GOT3 (cell line): Measurements from ENCODE around the gene PHOX2B.

ENCODE experiments used
- DNase-seq: peaks from one replicate; lab custom pipeline; 2025; ENCODE audit warnings: mixed read lengths; lab: John Stamatoyannopoulos, UW

Gene PHOX2B

DNA sequence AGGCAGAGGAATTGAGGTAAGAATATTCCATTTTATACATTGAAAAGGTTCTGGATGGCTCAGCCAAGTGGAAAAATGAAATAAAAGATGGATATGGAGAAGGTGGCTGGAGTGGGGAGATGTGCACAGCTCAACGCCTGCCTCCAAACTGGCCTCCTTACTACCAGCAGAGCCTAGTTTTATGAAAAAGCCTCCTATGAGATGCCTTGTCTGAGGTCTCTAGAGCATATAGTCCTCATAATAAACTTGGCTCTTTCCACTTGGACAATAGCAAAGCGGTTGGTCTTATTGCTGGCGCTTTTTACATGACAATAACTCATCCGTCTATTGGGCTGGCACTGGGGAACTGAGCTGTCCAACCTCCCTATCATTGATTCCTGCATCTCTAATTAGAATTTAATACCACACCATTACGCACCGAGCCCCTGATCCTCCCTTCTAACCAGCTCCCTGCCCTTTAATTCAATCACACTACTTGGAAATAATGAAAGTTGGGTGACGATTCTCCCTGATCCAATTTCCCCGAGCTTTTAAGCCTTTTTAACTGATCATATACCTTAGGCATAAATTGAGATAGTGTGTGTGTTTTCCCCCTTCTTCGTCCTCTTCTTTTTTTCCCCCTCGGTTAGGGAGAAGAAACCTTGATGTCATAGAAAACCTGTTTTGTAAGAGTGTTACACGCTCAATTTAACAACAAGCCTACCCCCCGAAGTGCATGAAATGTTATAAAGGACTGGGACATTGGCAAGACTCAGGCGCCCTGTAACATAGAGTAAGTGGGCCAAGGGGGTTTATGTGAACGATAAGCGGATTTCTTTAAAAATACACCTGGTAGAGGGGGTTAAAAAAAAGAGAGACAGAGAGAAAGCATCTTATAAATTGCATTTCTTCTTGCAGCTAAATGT lies at the start of gene PHOX2B:
PHOX2B (minus strand) TSS at position 155 of the 905 bp plus-strand sequence; CDS start at position 40, 115 bp downstream.
- no peak for DNase-seq

DNA sequence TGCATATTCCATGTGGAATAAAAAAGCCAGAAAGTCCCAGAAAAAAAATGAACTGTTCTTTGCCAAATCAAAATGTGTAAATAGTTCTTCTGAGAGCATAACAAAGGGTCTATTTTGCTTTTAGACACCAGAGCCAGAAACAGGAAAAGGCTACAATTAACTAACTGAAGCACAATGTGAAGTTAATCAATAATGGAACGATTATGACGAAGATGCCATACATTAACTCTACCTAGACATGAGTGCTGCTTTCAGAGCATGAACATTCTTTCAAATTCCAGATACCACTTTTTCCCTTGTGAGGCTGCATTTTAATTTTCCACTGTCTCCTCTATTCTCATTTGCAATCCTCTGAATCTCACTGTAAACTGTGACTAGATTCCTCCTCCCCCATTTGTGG lies 48.7 kb upstream of the PHOX2B start:
- DNase-seq: no peak

DNA sequence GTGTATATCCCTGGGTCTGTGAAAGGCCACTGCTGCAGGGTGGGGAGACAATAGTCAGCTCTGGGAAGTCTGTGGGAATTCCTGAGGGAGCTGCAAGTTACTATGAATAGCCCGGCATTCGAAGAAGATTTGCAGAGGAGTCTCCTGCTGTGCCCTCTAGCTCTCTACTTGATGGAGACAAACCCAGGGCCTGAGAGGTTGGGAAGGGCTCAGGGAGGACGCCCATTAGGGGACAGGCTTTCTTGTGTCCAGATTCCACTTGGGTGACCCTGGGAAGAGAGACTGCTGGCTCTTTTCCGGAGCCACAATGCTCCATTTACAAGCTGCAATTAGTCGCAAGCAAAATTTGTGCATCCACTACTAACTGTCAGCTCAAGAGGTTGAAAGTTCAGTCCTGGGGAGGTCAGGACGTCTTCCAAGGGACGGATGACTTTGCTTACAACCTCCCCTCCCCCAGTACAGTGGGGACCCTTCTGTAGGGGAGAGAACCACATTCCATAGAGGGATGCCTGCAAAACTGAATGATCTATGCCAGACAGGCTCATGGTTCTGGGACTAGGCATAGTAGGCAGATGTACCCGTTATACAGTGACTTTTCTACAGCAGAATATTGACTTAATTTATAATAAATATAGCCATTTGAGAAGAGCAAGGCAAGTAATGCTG lies 48.2 kb upstream of the PHOX2B start:
- DNase-seq: no peak

DNA sequence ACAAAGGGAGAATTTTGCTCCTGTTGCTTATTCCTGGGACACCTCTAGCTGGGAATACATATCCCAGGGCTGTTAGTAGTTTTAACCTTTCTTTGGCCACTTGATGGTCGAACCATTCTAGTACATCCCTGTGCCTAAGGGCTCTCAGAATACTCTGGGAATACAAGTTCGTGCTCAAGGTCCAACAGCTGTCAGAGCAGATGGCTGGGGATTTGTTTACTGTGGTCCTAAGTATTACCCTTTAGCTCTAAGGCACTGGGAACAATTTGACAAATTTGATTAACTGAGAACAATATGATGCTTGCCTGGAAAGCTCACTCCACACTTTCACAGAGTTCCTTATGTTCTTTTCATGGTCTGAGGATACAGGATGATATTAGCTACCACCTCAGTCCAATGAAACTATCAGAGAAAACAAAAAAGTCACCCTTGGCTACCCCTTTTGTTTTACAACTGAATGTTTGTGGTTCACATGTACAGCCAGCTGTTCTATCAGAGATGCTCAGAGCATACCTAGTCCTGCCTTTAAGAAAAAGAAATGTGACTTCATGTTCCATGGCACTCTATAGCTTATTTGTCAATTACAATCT lies 47.4 kb upstream of the PHOX2B start:
- DNase-seq: no peak

DNA sequence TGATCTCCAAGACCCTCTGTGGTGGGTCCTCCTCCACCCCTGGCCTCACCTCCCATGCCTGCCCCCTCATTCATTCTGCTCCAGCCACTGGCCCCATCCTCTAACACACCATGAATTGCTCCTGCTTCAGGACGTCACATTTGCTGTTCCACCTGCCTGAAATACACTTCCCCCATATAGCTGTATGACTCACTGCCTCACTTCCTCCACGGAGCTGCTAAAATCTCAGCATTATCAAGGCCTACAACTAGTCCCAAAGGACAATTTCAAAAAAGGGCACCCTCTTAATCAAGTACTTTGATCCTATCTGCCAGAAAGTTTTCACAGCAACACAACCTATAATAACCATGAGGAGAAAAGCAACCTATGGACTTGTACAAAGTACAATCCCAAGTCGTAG lies 43.6 kb upstream of the PHOX2B start:
- no peak for DNase-seq

DNA sequence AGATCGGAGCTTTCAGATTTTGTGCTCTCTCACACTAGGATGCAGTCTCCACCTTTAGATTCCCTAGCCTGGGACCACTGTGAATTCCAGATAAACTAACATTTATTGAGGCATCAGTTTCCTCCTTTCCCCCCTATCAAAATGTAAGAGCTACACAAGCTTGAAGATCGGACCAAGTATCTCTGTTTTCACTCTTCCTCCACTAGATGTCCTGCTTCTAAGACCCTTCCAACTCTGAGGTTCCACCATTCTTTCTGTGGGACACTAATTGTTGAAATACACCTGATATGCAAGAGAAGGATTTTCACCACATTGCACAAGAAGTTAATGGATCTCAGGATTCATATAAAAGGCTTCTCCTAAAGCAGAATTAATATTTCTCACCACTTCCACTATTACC lies 43.0 kb upstream of the PHOX2B start:
- no peak for DNase-seq

DNA sequence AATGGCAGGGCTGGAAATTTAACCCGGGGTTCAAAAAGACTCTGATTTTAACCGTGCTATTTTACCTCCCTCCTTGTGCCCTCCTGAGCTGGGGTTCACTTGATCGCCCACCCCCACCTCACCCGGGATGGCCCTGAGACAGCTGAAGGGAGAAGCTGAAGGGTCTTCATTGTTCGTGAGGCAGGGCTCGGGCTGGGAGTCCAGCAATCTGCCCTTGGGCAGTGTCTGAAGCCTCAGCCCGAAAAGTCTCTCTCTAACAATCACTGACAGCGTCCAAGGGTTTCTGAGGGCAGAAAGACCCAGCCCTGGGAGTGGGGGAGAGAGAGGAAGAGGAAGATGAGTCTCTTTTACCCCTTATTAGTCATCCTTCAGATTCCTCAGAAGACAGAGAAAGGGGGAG lies 39.4 kb upstream of the PHOX2B start:
- DNase-seq: no peak

DNA sequence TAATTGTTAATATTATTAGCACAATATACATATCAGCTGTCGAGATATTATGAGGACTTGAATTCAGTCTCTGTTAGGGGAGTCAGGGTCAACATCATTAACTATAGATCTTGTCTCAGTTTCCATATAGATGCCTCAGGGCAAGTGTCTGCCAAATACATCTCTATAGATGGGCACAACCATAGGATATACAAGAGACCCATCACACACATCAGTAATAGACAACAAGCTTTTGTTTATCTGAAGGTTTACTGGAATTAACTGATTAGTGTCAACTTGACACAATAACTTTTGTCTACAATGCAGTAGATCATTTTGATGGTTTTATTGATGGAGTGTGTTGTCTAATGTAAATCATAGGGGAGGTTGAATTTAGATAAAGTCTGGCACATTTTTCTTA lies 37.1 kb upstream of the PHOX2B start:
- DNase-seq: no peak

DNA sequence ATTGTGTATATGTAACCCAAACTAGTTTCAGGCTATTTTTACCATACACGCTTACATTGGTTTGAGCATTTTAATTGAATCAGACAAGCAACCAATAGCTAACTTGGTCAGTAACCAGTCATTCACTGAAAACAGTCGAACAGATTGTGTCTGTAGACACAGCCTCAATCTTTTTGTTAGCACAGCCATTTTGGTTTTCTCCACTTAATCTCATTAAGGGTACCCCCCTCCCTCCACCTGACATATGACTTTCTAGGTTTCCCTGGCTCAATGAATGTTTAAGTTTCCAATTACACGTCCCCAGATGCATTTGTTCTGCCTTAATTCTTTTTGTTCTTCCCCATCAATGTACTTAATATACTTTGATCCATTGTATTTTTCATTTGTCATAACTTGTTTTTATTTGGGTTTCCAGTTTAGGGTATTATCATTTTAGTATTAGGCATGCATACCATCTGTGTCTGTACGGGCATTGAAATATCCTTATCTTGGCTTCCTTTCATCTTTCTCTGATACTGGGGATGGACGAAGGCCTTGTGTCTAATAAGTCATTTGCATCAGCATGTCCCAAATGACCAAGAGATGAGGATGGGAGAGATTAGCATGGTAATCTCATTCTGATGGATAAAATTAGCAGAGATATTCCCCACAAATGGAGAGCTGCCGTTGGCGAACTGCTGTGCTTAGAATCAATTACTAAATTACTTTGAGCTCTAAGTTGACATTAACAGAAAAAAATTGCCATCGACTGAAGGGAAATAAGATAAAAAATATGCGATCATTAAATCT lies 35.9 kb upstream of the PHOX2B start:
- DNase-seq: no peak

DNA sequence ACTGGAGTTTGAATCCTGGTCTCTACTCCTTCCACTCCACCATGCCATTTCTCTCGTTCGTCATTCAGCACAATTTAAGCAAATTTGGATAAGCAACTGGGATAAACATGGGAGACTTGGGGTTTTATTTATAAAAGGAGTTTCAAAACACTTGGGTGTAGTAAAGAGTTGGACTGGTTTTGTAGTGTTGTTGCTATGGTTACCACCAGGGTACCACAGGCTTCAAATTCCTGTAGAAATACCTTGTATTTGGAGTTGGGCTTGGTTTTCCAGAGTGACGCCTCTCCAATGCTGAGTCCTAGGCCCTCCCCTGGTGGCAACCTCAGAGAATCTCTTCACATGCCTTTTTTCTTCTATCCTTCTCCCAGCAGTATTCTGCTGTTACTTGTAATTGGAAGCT lies 27.9 kb upstream of the PHOX2B start:
- DNase-seq: no peak

DNA sequence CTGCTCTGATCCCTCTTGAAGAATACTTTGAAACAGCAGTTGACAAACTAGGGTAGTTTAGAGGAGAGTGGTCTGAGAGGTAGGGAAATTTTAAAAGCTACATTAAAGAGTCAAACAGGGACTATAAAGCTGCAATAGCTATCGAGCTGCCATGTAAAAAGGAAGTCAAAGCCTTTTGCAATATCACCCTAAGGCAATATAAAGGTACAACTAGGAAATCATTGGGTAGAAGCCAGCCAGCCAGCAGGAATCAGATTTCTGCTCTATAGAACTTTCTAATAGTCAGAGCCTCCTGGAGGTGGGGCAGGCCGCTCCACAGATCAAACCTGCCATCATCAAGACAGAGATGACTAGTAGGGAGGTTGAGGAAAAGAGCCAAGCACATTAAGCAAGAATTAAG lies 15.2 kb upstream of the PHOX2B start:
- no peak for DNase-seq

DNA sequence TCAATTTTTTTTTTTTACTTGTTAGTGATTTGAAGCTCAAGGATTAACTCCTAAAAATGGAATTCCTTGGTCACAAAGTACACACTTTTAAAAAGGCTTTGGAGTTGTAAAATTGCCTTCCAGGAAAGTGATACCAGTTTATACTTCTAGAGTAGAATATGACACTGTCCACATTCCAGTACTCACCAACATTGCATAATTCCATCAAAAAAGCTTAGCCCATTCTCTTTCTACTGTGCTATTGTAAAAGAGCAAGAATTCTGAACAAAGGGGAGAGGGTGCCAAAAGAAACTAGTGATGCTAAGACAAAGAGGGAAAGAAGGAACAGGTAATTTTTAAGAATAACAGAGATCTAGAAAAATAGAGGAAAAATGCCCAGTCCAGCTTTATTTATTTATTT lies 10.4 kb upstream of the PHOX2B start:
- no peak for DNase-seq

DNA sequence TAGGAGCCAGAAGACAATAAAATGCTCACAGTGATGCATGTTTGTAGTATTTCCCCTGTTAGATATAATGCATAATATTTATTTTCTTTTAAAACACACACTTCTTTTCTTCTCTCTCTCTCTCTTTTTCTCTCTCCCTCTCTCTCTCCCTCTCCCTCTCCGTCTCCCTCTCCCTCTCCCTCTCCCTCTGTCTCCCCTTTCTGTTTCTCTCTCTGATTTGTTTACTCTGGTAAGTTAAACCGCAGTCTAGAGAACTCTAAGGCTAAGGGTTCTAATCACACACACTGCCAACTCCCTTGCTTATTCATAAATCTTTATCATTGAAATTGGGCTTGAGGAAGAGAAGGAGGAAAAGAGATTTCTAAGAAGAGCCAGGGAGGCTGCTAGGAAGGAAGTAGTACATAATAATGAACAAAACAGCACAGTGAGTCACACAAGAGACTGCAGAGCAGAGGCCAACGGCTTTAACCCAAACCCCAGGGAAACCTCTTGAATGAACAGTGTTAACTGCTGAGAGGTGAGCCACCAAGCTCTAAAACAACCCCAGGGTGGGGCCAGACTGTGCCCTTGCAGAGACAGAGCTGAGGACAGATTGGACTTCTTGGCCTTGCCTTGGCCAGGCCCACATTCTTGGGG lies 9.1 kb upstream of the PHOX2B start:
- no peak for DNase-seq

DNA sequence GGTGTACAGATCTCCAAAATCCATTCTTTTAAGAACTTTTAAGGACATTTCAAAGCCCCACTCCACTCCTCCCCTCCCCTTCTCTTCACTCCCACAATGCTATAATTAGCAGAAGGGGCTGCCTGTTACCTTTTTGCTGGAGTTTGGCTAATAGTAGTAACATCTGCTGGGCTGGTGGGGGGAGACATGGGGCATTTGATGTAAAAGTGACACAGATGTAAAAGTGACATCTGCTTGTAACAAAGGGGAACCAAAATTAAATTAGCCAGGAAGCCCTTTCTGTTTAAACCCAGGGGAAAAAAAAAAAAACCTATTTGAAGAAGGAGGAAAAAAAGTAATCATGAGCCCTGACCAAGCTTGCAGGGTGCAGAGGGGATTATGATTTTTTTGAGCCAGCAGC lies 5.4 kb upstream of the PHOX2B start:
- no peak for DNase-seq

DNA sequence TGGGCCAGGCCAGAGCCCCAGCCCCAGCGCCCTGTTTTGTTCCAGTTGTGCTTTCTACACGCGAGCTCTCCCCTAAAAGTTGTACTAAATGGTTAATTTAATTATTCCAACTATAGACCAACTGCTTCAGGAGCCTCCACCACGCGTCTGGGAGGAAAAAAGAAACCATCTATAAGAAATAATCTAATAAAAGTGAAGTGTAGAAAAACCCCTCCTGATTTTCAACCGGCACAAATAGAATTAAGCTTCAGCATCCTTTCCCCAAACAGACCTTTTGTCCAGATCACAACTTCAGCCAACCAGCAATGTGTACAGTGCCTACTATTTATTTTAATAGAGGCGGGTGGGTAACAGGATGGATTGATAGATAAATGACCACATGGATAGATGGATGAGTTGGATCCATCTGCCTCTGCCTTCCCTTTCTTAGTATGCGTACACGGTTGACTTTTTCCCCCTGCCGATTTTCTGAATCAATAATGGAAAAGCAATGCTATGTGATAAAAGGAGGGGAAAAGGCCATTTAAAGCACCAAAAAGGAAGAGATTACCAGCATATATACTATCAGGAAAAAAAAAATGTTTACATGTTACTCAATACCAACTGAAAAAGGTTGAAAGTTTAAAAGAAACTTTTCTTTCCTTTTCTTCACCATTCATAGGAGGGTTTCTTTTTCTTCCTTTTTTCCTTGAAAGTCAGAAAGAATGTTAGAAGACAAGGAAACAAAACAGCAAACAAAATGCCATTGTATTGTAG lies 3.7 kb upstream of the PHOX2B start:
- no peak for DNase-seq

DNA sequence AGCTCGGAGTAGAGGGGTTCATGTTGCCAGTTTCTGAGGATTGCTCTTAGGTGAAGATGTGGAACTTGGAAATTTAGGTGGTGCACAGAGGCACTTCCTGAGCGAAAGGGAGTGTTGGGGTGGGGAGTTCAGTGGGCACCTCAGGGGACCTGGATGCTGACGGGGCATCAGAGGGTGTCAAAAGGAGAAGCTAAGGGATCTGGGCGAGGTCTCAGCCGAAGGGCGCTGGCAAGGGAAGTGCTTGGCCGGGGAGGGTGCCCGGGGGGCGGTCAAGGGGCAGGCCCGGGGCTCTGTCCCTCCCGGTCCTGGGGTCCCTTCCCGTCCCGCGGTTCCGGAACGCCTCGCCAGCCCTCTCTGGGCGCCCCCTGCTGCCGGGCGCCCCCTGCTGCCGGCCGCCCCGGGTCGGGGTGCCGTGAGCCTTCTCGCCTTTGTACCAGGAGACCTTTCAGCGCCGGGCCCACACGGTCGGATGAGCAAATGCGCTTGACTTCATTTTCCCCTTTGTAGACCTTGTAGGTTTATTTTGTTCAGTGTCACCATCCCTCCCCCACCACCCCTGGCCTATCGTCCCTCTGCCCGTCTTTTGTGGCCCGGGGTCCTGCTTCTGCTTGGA lies 3.0 kb upstream of the PHOX2B start:
- DNase-seq: no peak

DNA sequence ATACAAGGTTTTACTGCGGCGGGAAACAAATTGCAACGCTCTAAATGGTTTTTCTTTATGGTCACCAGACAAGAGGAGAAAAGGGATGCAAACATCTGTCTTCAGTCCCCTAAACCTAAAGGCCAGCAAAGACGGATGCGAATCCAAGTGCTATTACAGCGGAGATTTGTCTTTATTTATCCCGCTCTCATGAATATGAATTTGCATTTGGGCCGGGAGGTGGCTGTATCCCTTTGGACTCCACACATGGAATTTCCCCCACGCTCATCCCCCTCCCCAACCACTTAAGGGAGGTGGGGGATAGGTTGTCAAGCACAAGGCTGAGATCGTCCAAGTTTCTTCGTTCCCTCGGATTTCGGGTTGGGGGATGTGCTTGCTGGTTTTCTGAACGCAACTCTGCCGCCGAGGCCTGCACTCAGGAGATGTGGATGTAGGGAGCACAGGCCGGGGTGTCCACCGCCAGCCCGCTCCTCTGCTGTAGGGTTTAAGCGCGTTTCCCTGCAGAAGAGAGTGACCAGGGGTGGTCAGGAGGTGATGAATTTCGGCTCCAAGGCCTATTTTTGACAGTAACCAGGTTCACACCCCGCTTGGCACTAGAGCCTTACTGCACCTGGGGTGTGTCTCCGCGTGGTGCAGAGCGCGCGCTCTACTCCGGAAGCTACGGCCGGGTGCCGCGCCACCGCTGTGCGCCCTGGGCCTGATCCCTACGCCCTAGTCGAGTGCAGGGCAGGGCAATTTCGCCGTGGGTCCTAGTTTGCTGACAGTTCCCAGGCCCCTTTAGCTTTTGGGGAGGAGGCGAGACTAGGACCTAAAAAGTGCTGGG lies 2.3 kb upstream of the PHOX2B start:
- no peak for DNase-seq

DNA sequence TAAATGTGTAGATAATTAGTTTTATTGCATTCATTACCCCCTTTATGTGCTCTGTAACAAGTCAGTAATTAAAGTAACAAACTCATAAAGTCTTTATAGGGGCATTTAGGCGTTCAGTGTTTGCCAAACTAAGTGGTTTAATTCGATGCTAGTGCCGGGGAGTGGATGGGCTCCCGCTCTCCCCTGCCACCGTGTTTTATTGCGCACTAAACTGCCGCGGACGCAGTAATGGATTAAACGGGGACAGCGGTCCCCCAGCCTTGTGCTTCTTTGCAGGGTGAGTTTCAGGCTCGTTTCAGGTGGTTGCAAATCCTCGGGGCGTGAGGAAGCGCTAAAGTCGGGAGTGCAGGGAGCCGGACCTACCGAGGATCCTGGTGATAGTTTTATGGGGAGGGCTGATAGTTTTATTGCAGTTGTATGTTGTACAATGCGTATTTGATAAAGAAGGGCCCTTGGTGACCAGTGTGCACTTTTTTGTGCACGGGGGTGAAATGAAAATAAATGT lies 1.6 kb upstream of the PHOX2B start:
- no peak for DNase-seq

DNA sequence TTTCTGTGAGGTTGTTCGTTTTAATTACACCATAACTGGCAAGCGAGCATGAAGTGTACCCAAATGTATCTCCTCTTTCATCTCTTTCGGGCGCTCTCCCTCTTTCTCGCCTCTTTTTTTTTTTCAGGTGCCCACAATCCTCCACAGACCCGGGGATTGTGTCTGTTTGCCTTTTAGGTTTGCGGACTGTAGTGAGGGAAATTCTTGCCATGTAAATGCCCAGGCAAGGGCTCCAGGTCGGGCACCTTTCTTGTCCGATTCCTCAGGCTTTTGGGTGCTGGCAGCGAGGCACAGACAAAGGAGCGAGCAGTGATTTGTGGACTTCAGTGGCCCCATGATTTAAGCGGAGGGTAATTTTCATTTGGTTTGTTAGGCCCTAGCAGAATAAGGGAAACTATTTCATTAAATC lies 1.1 kb upstream of the PHOX2B start:
- no peak for DNase-seq
